Measurements from ENCODE around the gene CBY2. TPM values are rescaled to one million over a fixed set of nuclear protein-coding genes. Genes with fewer than 3 reads are reported as not detected.

CBY2 gene
- not detected in 2 replicates for total RNA-seq

GRCh38 chr13:45702088-45702487, at the start of gene CBY2:
TSS of gene CBY2 (plus strand) at chr13:45702320. CDS start at chr13:45702391, 71 bp downstream.

Other genes with a start within 250 kb of the CBY2 start
- 16.1 and 34.5 TPM in 2 replicates for gene COG3, start 237.4 kb upstream of the CBY2 start, total RNA-seq
- not detected in 2 replicates for gene ERICH6B, start 86.6 kb upstream of the CBY2 start, total RNA-seq
- gene SIAH3, start 149.4 kb downstream of the CBY2 start, total RNA-seq, result not detected in 2 replicates

Measured in cardiac atrium fibroblast (primary cell).